GM23338 (cell line): ENCODE results near the gene OTOS. TPM values are rescaled to one million over a fixed set of nuclear protein-coding genes. Genes with fewer than 3 reads are reported as not detected.

ENCODE experiments used
- ATAC-seq: fragments of 200-7000 bp; cut with Tn5 transposase; 3 replicates; pipeline ENCODE4 v1.9.1; 2020
- DNase-seq: peaks from one replicate; pipeline ENCODE4 v3.0.0-alpha.2; 2015; ENCODE audit warnings: low spot score
- H2AFZ ChIP-seq: fragments of 200-600 bp; sonication (generic); 2 replicates; pipeline ENCODE4 v1.8.0; 2016; ENCODE audit warnings: antibody characterized with exemption, mild to moderate bottlenecking, moderate library complexity
- H3F3A ChIP-seq: fragments of 200-600 bp; sonication (generic); replicated peaks from 2 replicates; pipeline ENCODE4 v1.8.0; 2017; ENCODE audit warnings: antibody characterized with exemption, mixed run types, low read depth
- H3K27ac ChIP-seq: fragments of 200-600 bp; sonication (generic); 2 replicates; pipeline ENCODE4 v1.6.1; 2016; ENCODE audit warnings: low read depth
- H3K27me3 ChIP-seq: fragments of 200-600 bp; sonication (generic); 2 replicates; pipeline ENCODE4 v1.8.0; 2016; ENCODE audit warnings: mild to moderate bottlenecking, mixed run types, moderate library complexity; ENCODE audit not compliant: insufficient read depth
- H3K36me3 ChIP-seq: fragments of 200-600 bp; sonication (generic); 2 replicates; pipeline ENCODE4 v1.8.0; 2016; ENCODE audit warnings: mild to moderate bottlenecking; ENCODE audit not compliant: insufficient read depth
- H3K4me1 ChIP-seq: fragments of 200-600 bp; sonication (generic); 2 replicates; pipeline ENCODE4 v1.8.0; 2016; ENCODE audit warnings: mild to moderate bottlenecking, moderate library complexity; ENCODE audit not compliant: insufficient read depth
- H3K4me2 ChIP-seq: fragments of 200-600 bp; sonication (generic); 2 replicates; pipeline ENCODE4 v1.7.1; 2017; ENCODE audit warnings: mixed run types
- H3K4me3 ChIP-seq: fragments of 200-600 bp; sonication (generic); 2 replicates; pipeline ENCODE4 v1.6.1; 2016; ENCODE audit warnings: mixed run types
- H3K79me2 ChIP-seq: fragments of 200-600 bp; sonication (generic); replicated peaks from 2 replicates; pipeline ENCODE4 v1.8.0; 2017; ENCODE audit warnings: mild to moderate bottlenecking; ENCODE audit not compliant: insufficient read depth
- H3K9me2 ChIP-seq: fragments of 200-600 bp; sonication (generic); 2 replicates; pipeline ENCODE4 v1.8.0; 2017; ENCODE audit not compliant: insufficient read depth
- H4K20me1 ChIP-seq: fragments of 200-600 bp; sonication (generic); replicated peaks from 2 replicates; pipeline ENCODE4 v1.8.0; 2017; ENCODE audit warnings: mild to moderate bottlenecking; ENCODE audit not compliant: insufficient read depth
- H3K27ac Mint-ChIP-seq: 2 replicates; pipeline ENCODE4 v1.8.0; 2020; ENCODE audit warnings: inconsistent platforms, mild to moderate bottlenecking, moderate library complexity, mixed read lengths
- H3K27me3 Mint-ChIP-seq: 3 replicates; pipeline ENCODE4 v1.8.0; 2022; ENCODE audit warnings: low read depth, mild to moderate bottlenecking, moderate library complexity, mixed read lengths, inconsistent platforms; ENCODE audit not compliant: insufficient read depth, poor library complexity
- H3K36me3 Mint-ChIP-seq: 3 replicates; pipeline ENCODE4 v1.8.0; 2021; ENCODE audit warnings: low read depth, mild to moderate bottlenecking, inconsistent platforms, moderate library complexity, mixed read lengths
- H3K4me1 Mint-ChIP-seq: 3 replicates; pipeline ENCODE4 v1.8.0; 2020; ENCODE audit warnings: mild to moderate bottlenecking, inconsistent platforms, mixed read lengths
- H3K4me3 Mint-ChIP-seq: 3 replicates; pipeline ENCODE4 v1.8.0; 2021; ENCODE audit warnings: moderate library complexity, mild to moderate bottlenecking, inconsistent platforms, mixed read lengths
- H3K9me3 Mint-ChIP-seq: 3 replicates; pipeline ENCODE4 v1.8.0; 2020; ENCODE audit warnings: moderate library complexity, mild to moderate bottlenecking, inconsistent platforms, mixed read lengths
- CTCF ChIP-seq, 2 experiments: fragments of 200-600 bp in 1 of 2; sonication (generic) in 1 of 2; conservative IDR thresholded peaks; 2 replicates each; pipeline versions ENCODE4 v1.5.1 to v1.6.1; 2016 to 2017; ENCODE audit warnings: antibody characterized with exemption in 2 of 2, low read depth in 2 of 2, mild to moderate bottlenecking in 2 of 2, moderate library complexity in 1 of 2
- EZH2phosphoT487 ChIP-seq: fragments of 200-600 bp; sonication (generic); IDR thresholded peaks from one replicate; pipeline ENCODE4 v1.8.1; 2018; ENCODE audit warnings: antibody characterized with exemption; ENCODE audit not compliant: unreplicated experiment
- JUNB ChIP-seq: IDR thresholded peaks from one replicate; pipeline ENCODE4 v1.6.1; 2016; ENCODE audit warnings: antibody characterized with exemption; ENCODE audit not compliant: unreplicated experiment
- NANOG ChIP-seq: IDR thresholded peaks from 2 replicates; pipeline ENCODE4 v1.6.1; 2016; ENCODE audit warnings: antibody characterized with exemption, borderline replicate concordance
- POLR2AphosphoS5 ChIP-seq: IDR thresholded peaks from 2 replicates; pipeline ENCODE4 v1.6.1; 2016; ENCODE audit warnings: antibody characterized with exemption, low read depth
- REST ChIP-seq: IDR thresholded peaks from one replicate; pipeline ENCODE4 v1.6.1; 2018; ENCODE audit warnings: antibody characterized with exemption; ENCODE audit not compliant: unreplicated experiment
- STAT1 ChIP-seq: IDR thresholded peaks from one replicate; pipeline ENCODE4 v1.6.1; 2016; ENCODE audit warnings: antibody characterized with exemption; ENCODE audit not compliant: unreplicated experiment
- ZNF114 ChIP-seq: fragments of 250-450 bp; sonication (Bioruptor Pico); IDR thresholded peaks from 2 replicates; pipeline ENCODE4 v1.5.0; 2020; ENCODE audit warnings: mild to moderate bottlenecking, moderate library complexity
- ZNF331 ChIP-seq: fragments of 250-450 bp; sonication (Bioruptor Pico); IDR thresholded peaks from 2 replicates; pipeline ENCODE4 v1.5.0; 2020; ENCODE audit warnings: low read depth, mild to moderate bottlenecking, moderate library complexity
- polyA plus RNA-seq: library from polyadenylated mRNA; unstranded; fragments of >200 nt; fragmentation: Nextera tagmentation; extraction: Ambion mirVana; gene quantifications from 2 replicates; pipeline ENCODE4 v1.2.1, GENCODE V29; 2016
- total RNA-seq: library from RNA; depleted of rRNA; stranded (reverse); fragments of >200 nt; shearing (Covaris generic); gene quantifications from 2 replicates; pipeline ENCODE4 v1.2.3, GENCODE V29; 2014

Gene OTOS
- total and polyA plus RNA-seq, 2 experiments from 2014 or later, result 0.40 TPM; not detected in 1

GRCh38 chr2:240139666-240140393 lies 628 bp downstream of the OTOS start (continued):
- TF ChIP-seq REST (no peak), ZNF331 (CRISPR knock-in tag) (no peak), STAT1 (no peak), CTCF (conservative IDR thresholded peaks at IDR 0.05; ENCODE audit: low read depth in 2 of 2) (no peak), EZH2phosphoT487 (no peak), POLR2AphosphoS5 (no peak), JUNB (no peak)

GRCh38 chr2:240139011-240139441 lies 1.4 kb downstream of the OTOS start:
- H3K9me2 ChIP-seq, result no peaks in the 10 kb centered on the region
- Mint-ChIP-seq H3K36me3 (peaks cover 9% of the 10 kb centered on the region; the same call in 1 of the 3 replicates), H3K27me3 (peaks cover 14% of the 10 kb centered on the region), H3K4me3 (no peak overlapping the region; the same call in 2 of the 3 replicates), H3K27ac (peak overlapping the region; percentile 44; the same call in 1 of the 2 replicates), H3K4me1 (peaks cover 40% of the 10 kb centered on the region), H3K9me3 (peaks cover 4% of the 10 kb centered on the region; the same call in 1 of the 3 replicates)
- peaks cover 18% of the 10 kb centered on the region for H3K79me2 ChIP-seq
- H4K20me1 ChIP-seq, result peaks cover 6% of the 10 kb centered on the region
- H3K4me2 ChIP-seq, result no peak overlapping the region
- no peak overlapping the region for H3K27ac ChIP-seq
- H3K36me3 ChIP-seq, result no peaks in the 10 kb centered on the region
- H2AFZ ChIP-seq, result no peak overlapping the region
- no peaks in the 10 kb centered on the region for H3F3A ChIP-seq
- H3K4me1 ChIP-seq, result peaks cover 16% of the 10 kb centered on the region
- DNase-seq (no peak), ATAC-seq (no peak)
- H3K27me3 ChIP-seq, result no peaks in the 10 kb centered on the region
- no peak overlapping the region for H3K4me3 ChIP-seq
- no peak for TF ChIP-seq CTCF (conservative IDR thresholded peaks at IDR 0.05; ENCODE audit: low read depth in 2 of 2)
- no peak for TF ChIP-seq ZNF114 (CRISPR knock-in tag)
- TF ChIP-seq NANOG, result no peak
